HepG2 (cell line): ENCODE data around the gene CLPTM1L. TPM values are rescaled to one million over a fixed set of nuclear protein-coding genes. Genes with fewer than 3 reads are reported as not detected.

Source experiments
- ATAC-seq: fragments of 200-7000 bp; cut with Tn5 transposase; 3 replicates; pipeline ENCODE4 v1.9.1; 2020; ENCODE audit warnings: mild to moderate bottlenecking, moderate library complexity
- BruUV-seq: library from RNA; stranded (reverse); fragments of 400-500 nt; replicated peaks from 2 replicates; lab custom pipeline; 2021; lab: Mats Ljungman, UMichigan
- CTCF ChIA-PET: fragments of 300-600 bp; formaldehyde crosslinking; extraction: SDS; loops from one replicate; lab custom pipeline; 2021; ENCODE audit warnings: low total read pairs, inconsistent platforms, low intra/inter-chr PET ratio; lab: Yijun Ruan, JAX
- POLR2A ChIA-PET: fragments of 350-600 bp; sonication (Branson Sonifier 250); formaldehyde crosslinking; loops from one replicate; lab custom pipeline; 2020; ENCODE audit warnings: antibody characterized with exemption, inconsistent platforms; lab: Yijun Ruan, JAX
- DNase-seq: peaks from one replicate; pipeline ENCODE4 v3.0.0-alpha.2; 2015; ENCODE audit warnings: low spot score
- FAIRE-seq: peaks from 3 replicates; lab custom pipeline; 2011; peaks lifted over from hg19 to GRCh38; lab: Jason Lieb, UNC
- H2AFZ ChIP-seq: one replicate; pipeline ENCODE4 v1.6.1; 2011; ENCODE audit warnings: low read length, inconsistent platforms
- H3K27ac ChIP-seq: fragments of 300-600 bp; 3 replicates; pipeline ENCODE4 v1.8.0; 2011; ENCODE audit warnings: mixed run types, mild to moderate bottlenecking, mixed read lengths, low read length, inconsistent platforms; ENCODE audit not compliant: insufficient read depth; ENCODE audit errors: extremely low read length
- H3K27me3 ChIP-seq, 2 experiments: fragments of 200-600 bp in 1 of 2; 2 replicates in 1 of 2; 3 replicates in 1 of 2; pipeline versions ENCODE4 v1.6.0 to v1.8.0; 2011; ENCODE audit warnings: low read length in 2 of 2, mild to moderate bottlenecking in 2 of 2, moderate library complexity in 2 of 2, inconsistent platforms in 1 of 2; ENCODE audit not compliant: insufficient read depth in 2 of 2, control insufficient read depth in 1 of 2
- H3K36me3 ChIP-seq, 2 experiments: fragments of 200-600 bp in 1 of 2; replicated peaks in 1 of 2; 2 replicates in 1 of 2; 3 replicates in 1 of 2; pipeline versions ENCODE4 v1.5.1 to v1.8.0; 2011; ENCODE audit warnings: low read length in 2 of 2, inconsistent platforms in 1 of 2; ENCODE audit not compliant: insufficient read depth in 2 of 2, control insufficient read depth in 1 of 2
- H3K4me1 ChIP-seq: 2 replicates; pipeline ENCODE4 v1.5.1; 2012; ENCODE audit warnings: low read length, inconsistent platforms; ENCODE audit not compliant: insufficient read depth
- H3K4me2 ChIP-seq: 2 replicates; pipeline ENCODE4 v1.6.0; 2011; ENCODE audit warnings: low read depth, low read length, inconsistent platforms
- H3K4me3 ChIP-seq, 3 experiments: fragments of 200-600 bp in 1 of 3; sonication (generic), shearing (Covaris generic) in 1 of 3; replicated peaks in 1 of 3; 2 replicates each; pipeline ENCODE4 v1.5.1; 2011 to 2016; ENCODE audit warnings: low read length in 3 of 3, inconsistent platforms in 2 of 3, low read depth in 2 of 3, mild to moderate bottlenecking in 2 of 3, control low read depth in 1 of 3, mixed read lengths in 1 of 3; ENCODE audit not compliant: insufficient read depth in 1 of 3
- H3K79me2 ChIP-seq: one replicate; pipeline ENCODE4 v1.6.1; 2011; ENCODE audit warnings: low read length, inconsistent platforms; ENCODE audit not compliant: insufficient read depth
- H3K9ac ChIP-seq: 2 replicates; pipeline ENCODE4 v1.6.0; 2011; ENCODE audit warnings: mild to moderate bottlenecking, low read depth, low read length, inconsistent platforms; ENCODE audit not compliant: insufficient read depth
- H3K9me3 ChIP-seq: 2 replicates; pipeline ENCODE4 v1.5.1; 2012; ENCODE audit warnings: mild to moderate bottlenecking, low read length
- H4K20me1 ChIP-seq: 2 replicates; pipeline ENCODE4 v1.6.0; 2011; ENCODE audit warnings: inconsistent platforms, mild to moderate bottlenecking, low read length, moderate library complexity; ENCODE audit not compliant: insufficient read depth
- ASH2L ChIP-seq: fragments of 300-600, 200-600 bp; sonication (generic); IDR thresholded peaks from 2 replicates; pipeline ENCODE4 v1.7.0; 2017; ENCODE audit warnings: low read depth, mild to moderate bottlenecking, moderate library complexity, mixed read lengths, low read length; ENCODE audit not compliant: insufficient read length
- ATF7-NPFF ChIP-seq: sonication (generic); formaldehyde crosslinking; IDR thresholded peaks from 2 replicates; pipeline ENCODE4 v1.8.1; 2023; ENCODE audit warnings: mild to moderate bottlenecking, low read depth, missing genetic modification reagents, moderate library complexity
- HMGA1 ChIP-seq: sonication (generic); formaldehyde crosslinking; conservative IDR thresholded peaks from 2 replicates; pipeline ENCODE4 v1.4.0; 2020; ENCODE audit warnings: missing genetic modification reagents
- IKZF4 ChIP-seq: sonication (generic); formaldehyde crosslinking; IDR thresholded peaks from 2 replicates; pipeline ENCODE4 v1.5.1; 2020; ENCODE audit warnings: borderline replicate concordance, mild to moderate bottlenecking, low read depth, missing genetic modification reagents; ENCODE audit errors: not compliant biosample characterization
- KAT8 ChIP-seq: IDR thresholded peaks from 2 replicates; pipeline ENCODE4 v1.6.1; 2016; ENCODE audit warnings: missing genetic modification reagents, missing compliant biosample characterization
- POLR2AphosphoS5 ChIP-seq: IDR thresholded peaks from 2 replicates; pipeline ENCODE4 v1.6.1; 2012; ENCODE audit warnings: low read depth, low read length
- TCF7 ChIP-seq: sonication (generic); IDR thresholded peaks from 2 replicates; pipeline ENCODE4 v1.6.1; 2016; ENCODE audit warnings: antibody characterized with exemption, low read depth
- TSC22D2 ChIP-seq: sonication (generic); formaldehyde crosslinking; IDR thresholded peaks from 2 replicates; pipeline ENCODE4 v1.5.1; 2020; ENCODE audit warnings: missing genetic modification reagents, mild to moderate bottlenecking, borderline replicate concordance
- ZNF296 ChIP-seq: sonication (generic); formaldehyde crosslinking; conservative IDR thresholded peaks from 2 replicates; pipeline ENCODE4 v1.5.0; 2020; ENCODE audit warnings: mild to moderate bottlenecking, missing genetic modification reagents
- ZNF709 ChIP-seq: sonication (generic); formaldehyde crosslinking; IDR thresholded peaks from 2 replicates; pipeline ENCODE4 v1.5.0; 2020; ENCODE audit warnings: mild to moderate bottlenecking, missing genetic modification reagents
- ZNF773 ChIP-seq: sonication (generic); formaldehyde crosslinking; IDR thresholded peaks from 2 replicates; pipeline ENCODE4 v1.4.0; 2020; ENCODE audit warnings: missing genetic modification reagents, borderline replicate concordance
- ZSCAN20 ChIP-seq: sonication (generic); formaldehyde crosslinking; IDR thresholded peaks from 2 replicates; pipeline ENCODE4 v1.4.0; 2020; ENCODE audit warnings: missing genetic modification reagents, mild to moderate bottlenecking, borderline replicate concordance
- WGBS: methylation state at CpG from one replicate; pipeline ENCODE4 v1.1.6; 2017; ENCODE audit warnings: low lambda C conversion rate; 5-methylcytosine and 5-hydroxymethylcytosine counted together
- in situ Hi-C: cut with HindIII; loops from 2 replicates; pipeline ENCODE4 v1.10.0; 2017; ENCODE audit warnings: low pct_unique_long_range_greater_than_20kb; ENCODE audit not compliant: extremely low pct_ligation_motif_present
- intact Hi-C: fragments of 100-400 bp; cut with micrococcal nuclease; formaldehyde crosslinking; loops from one replicate; pipeline ENCODE4 v1.10.0; 2022; ENCODE audit not compliant: unreplicated experiment
- polyA plus RNA-seq, 8 experiments: library from polyadenylated mRNA; depleted of rRNA in 3 of 8; stranded (reverse) in 7 of 8; unstranded in 1 of 8; fragments of >200 nt; fragmentation: Illumina TruSeq in 4 of 8; extraction: Trizol in 4 of 8; gene quantifications; 2 replicates each; pipeline versions ENCODE4 v1.2.1 to v1.2.3, GENCODE V29; 2011 to 2016; ENCODE audit warnings: low read depth in 4 of 8, missing spikeins in 1 of 8, mixed read lengths in 1 of 8; ENCODE audit not compliant: insufficient read depth in 1 of 8
- total RNA-seq, 5 experiments: library from RNA; depleted of rRNA; stranded (reverse); fragments of >200 nt; fragmentation: Illumina TruSeq; extraction: Trizol; gene quantifications; 2 replicates each; pipeline ENCODE4 v1.2.3, GENCODE V29; 2016; ENCODE audit warnings: low read depth in 1 of 5
- TF ChIP-seq, protein P1 (sequence below): sonication (generic); formaldehyde crosslinking; IDR thresholded peaks from 2 replicates; pipeline ENCODE4 v1.4.0; 2020; ENCODE audit warnings: missing genetic modification reagents
- TF ChIP-seq, protein P2 (sequence below): IDR thresholded peaks from 2 replicates; pipeline ENCODE4 v1.6.1; 2018; ENCODE audit warnings: missing genetic modification reagents, mild to moderate bottlenecking, missing compliant biosample characterization
- TF ChIP-seq, protein P3 (sequence below): sonication (generic); formaldehyde crosslinking; IDR thresholded peaks from 2 replicates; pipeline ENCODE4 v1.5.0; 2020; ENCODE audit warnings: missing genetic modification reagents, mild to moderate bottlenecking, borderline replicate concordance

Gene CLPTM1L
- total and polyA plus RNA-seq, 2 of the 13 experiments (the other 11 are each of a cell fraction or from before 2014, with no cell fraction given) = 80.3 to 124 TPM

GRCh38 chr5:1378096-1378495 is 33.2 kb upstream of the CLPTM1L start:
- ChIA-PET POLR2A (no interaction called here), CTCF (no interaction called here)
- Histone ChIP-seq H3K4me2 (no peak overlapping the region), H3K79me2 (no peaks in the 10 kb centered on the region), H3K9ac (no peak overlapping the region), H3K27me3 (peaks cover 16 to 71% of the 10 kb centered on the region in 2 experiments), H3K27ac (no peak overlapping the region), H3K4me1 (peaks cover 8% of the 10 kb centered on the region), H3K36me3 (no peaks in the 10 kb centered on the region), H4K20me1 (no peaks in the 10 kb centered on the region; the same call in 1 of the 2 replicates), H3K9me3 (no peaks in the 10 kb centered on the region), H3K4me3 (no peak overlapping the region), H2AFZ (no peak overlapping the region)
- intact Hi-C loops (no loop called here), in situ Hi-C loops (no loop called here)
- no peak for FAIRE-seq
- DNase-seq = no peak
- no peak for ATAC-seq
- TF ChIP-seq TCF7 = no peak
- no peak for TF ChIP-seq ZNF296 (CRISPR knock-in tag)
- BruUV-seq = no TSS peak
- 43% methylated on average over 17 of the region's 18 CpGs for WGBS

- H2AFZ ChIP-seq = no peak overlapping the region
- TF ChIP-seq, protein P1, sequence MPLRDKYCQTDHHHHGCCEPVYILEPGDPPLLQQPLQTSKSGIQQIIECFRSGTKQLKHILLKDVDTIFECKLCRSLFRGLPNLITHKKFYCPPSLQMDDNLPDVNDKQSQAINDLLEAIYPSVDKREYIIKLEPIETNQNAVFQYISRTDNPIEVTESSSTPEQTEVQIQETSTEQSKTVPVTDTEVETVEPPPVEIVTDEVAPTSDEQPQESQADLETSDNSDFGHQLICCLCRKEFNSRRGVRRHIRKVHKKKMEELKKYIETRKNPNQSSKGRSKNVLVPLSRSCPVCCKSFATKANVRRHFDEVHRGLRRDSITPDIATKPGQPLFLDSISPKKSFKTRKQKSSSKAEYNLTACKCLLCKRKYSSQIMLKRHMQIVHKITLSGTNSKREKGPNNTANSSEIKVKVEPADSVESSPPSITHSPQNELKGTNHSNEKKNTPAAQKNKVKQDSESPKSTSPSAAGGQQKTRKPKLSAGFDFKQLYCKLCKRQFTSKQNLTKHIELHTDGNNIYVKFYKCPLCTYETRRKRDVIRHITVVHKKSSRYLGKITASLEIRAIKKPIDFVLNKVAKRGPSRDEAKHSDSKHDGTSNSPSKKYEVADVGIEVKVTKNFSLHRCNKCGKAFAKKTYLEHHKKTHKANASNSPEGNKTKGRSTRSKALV = no peak
- TF ChIP-seq POLR2AphosphoS5 = no peak
- no peak for TF ChIP-seq IKZF4 (CRISPR knock-in tag)
- TF ChIP-seq, protein P2, sequence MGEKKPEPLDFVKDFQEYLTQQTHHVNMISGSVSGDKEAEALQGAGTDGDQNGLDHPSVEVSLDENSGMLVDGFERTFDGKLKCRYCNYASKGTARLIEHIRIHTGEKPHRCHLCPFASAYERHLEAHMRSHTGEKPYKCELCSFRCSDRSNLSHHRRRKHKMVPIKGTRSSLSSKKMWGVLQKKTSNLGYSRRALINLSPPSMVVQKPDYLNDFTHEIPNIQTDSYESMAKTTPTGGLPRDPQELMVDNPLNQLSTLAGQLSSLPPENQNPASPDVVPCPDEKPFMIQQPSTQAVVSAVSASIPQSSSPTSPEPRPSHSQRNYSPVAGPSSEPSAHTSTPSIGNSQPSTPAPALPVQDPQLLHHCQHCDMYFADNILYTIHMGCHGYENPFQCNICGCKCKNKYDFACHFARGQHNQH (CRISPR knock-in tag) = no peak
- no peak for TF ChIP-seq ATF7-NPFF
- TF ChIP-seq KAT8 (CRISPR knock-in tag) = no peak
- no peak for TF ChIP-seq ASH2L
- TF ChIP-seq ZSCAN20 (CRISPR knock-in tag) = no peak
- TF ChIP-seq, protein P3, sequence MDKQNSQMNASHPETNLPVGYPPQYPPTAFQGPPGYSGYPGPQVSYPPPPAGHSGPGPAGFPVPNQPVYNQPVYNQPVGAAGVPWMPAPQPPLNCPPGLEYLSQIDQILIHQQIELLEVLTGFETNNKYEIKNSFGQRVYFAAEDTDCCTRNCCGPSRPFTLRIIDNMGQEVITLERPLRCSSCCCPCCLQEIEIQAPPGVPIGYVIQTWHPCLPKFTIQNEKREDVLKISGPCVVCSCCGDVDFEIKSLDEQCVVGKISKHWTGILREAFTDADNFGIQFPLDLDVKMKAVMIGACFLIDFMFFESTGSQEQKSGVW = no peak
- TF ChIP-seq TSC22D2 = no peak
- no peak for TF ChIP-seq ZNF709
- TF ChIP-seq HMGA1 (CRISPR knock-in tag) = no peak
- TF ChIP-seq ZNF773 (CRISPR knock-in tag) = no peak
- H3K4me3 ChIP-seq = no peak overlapping the region
- BruUV-seq = no TSS peak
- H3K27me3 ChIP-seq = peaks cover 15 to 68% of the 10 kb centered on the region in 2 experiments
- H3K27ac ChIP-seq = no peak overlapping the region
- no peak overlapping the region for H3K9ac ChIP-seq
- DNase-seq (no peak), ATAC-seq (no peak), FAIRE-seq (no peak)
- no peaks in the 10 kb centered on the region for H3K9me3 ChIP-seq
- ChIA-PET POLR2A (no interaction called here), CTCF (no interaction called here)
- intact Hi-C loops = no loop called here
- peaks cover 8% of the 10 kb centered on the region for H3K4me1 ChIP-seq
- 47% methylated on average over 1 of the region's 3 CpGs for WGBS
- H3K36me3 ChIP-seq = no peaks in the 10 kb centered on the region
- in situ Hi-C loops = no loop called here
- H4K20me1 ChIP-seq = no peaks in the 10 kb centered on the region; the same call in 1 of the 2 replicates
- no peaks in the 10 kb centered on the region for H3K79me2 ChIP-seq
- no peak overlapping the region for H3K4me2 ChIP-seq
These were observed 32.1 kb upstream of the CLPTM1L start for GRCh38 chr5:1376981-1377380.
